GM12872 (cell line): ENCODE results near the gene CDC14B.

Experiments used
- CTCF ChIP-seq: IDR thresholded peaks from 3 replicates; pipeline ENCODE4 v1.5.1; 2011; ENCODE audit warnings: low read depth, mild to moderate bottlenecking, low read length, moderate library complexity; ENCODE audit not compliant: insufficient read depth

The CDC14B gene

GRCh38 chr9:96574455-96574854 lies 45.2 kb downstream of the CDC14B start:
- no peak for TF ChIP-seq CTCF

GRCh38 chr9:96567203-96567700 lies 52.4 kb downstream of the CDC14B start:
- no peak for TF ChIP-seq CTCF

- TF ChIP-seq CTCF: peak; percentile 74
Observed at GRCh38 chr9:96566498-96567202, 53.0 kb downstream of the CDC14B start.

- no peak for TF ChIP-seq CTCF
Observed at GRCh38 chr9:96565671-96566497, 53.8 kb downstream of the CDC14B start.

- no peak for TF ChIP-seq CTCF
Observed at GRCh38 chr9:96564217-96564616, 55.4 kb downstream of the CDC14B start.

GRCh38 chr9:96559339-96559943 lies 60.2 kb downstream of the CDC14B start:
- TF ChIP-seq CTCF: no peak

- no peak for TF ChIP-seq CTCF
Observed at GRCh38 chr9:96557921-96558320, 61.7 kb downstream of the CDC14B start.
